ENCODE measurements around the gene KIF6. TPM values are rescaled to one million over a fixed set of nuclear protein-coding genes. Genes with fewer than 3 reads are reported as not detected.

The KIF6 gene
- total RNA-seq, 1 donor from 2014 or later, result 2.9 TPM

DNA sequence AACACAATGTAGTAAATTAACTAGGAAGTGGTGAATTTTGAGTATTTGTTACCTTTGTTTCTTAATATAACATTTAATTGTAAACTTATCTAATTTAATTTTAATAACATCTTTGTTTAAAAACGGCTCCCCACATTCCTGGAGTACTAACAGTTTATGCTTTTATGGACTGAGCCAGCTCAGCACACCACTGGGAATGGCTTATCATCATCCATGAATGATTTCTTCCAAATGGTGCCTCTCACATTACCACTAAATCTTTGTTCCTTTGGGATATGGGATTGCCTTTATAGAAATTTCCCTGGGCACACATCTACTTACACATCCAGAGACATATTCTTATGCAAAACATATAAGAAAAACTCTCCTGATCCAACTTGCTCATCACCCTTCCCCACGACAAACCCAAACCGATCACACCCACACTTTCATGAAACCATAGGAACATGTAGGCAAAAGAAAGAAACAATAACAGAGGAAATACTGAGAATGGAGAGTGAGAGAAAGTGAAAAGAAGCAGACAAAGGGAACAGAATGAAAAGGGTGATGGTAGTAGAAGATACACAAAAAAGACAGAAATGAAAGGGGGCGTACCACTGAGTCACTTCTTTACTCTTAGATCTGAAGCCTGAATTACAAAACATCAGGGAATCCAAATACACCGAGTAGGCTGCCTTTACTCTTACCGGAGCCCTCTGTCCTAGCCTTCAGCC is 344.2 kb downstream of the KIF6 start:
- Mint-ChIP-seq H3K4me1 (ENCODE audit: low read depth) (peaks cover 5% of the 10 kb centered on the region), H3K36me3 (ENCODE audit: insufficient read depth) (no peaks in the 10 kb centered on the region), H3K9me3 (ENCODE audit: low read depth) (peaks cover 5% of the 10 kb centered on the region), H3K27ac (no peak overlapping the region), H3K27me3 (peaks cover 6% of the 10 kb centered on the region), H3K4me3 (ENCODE audit: low read depth) (no peak overlapping the region)
- DNase-seq (ENCODE audit: low spot score, unreplicated experiment), result no peak
- TF ChIP-seq, protein P1, sequence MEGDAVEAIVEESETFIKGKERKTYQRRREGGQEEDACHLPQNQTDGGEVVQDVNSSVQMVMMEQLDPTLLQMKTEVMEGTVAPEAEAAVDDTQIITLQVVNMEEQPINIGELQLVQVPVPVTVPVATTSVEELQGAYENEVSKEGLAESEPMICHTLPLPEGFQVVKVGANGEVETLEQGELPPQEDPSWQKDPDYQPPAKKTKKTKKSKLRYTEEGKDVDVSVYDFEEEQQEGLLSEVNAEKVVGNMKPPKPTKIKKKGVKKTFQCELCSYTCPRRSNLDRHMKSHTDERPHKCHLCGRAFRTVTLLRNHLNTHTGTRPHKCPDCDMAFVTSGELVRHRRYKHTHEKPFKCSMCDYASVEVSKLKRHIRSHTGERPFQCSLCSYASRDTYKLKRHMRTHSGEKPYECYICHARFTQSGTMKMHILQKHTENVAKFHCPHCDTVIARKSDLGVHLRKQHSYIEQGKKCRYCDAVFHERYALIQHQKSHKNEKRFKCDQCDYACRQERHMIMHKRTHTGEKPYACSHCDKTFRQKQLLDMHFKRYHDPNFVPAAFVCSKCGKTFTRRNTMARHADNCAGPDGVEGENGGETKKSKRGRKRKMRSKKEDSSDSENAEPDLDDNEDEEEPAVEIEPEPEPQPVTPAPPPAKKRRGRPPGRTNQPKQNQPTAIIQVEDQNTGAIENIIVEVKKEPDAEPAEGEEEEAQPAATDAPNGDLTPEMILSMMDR (IDR thresholded peaks at IDR 0.05; ENCODE audit: unreplicated experiment), result no peak

GRCh38 chr6:39378960-39379425 is 346.2 kb downstream of the KIF6 start:
- no peak overlapping the region for H3K4me3 Mint-ChIP-seq (ENCODE audit: low read depth)

GRCh38 chr6:39378175-39378959 is 346.8 kb downstream of the KIF6 start:
- no peak overlapping the region for H3K4me3 Mint-ChIP-seq (ENCODE audit: low read depth)
- H3K27ac Mint-ChIP-seq, result no peak overlapping the region

More at GRCh38 chr6:39378960-39379425, 346.2 kb downstream of the KIF6 start:
- Mint-ChIP-seq H3K36me3 (ENCODE audit: insufficient read depth) (no peaks in the 10 kb centered on the region), H3K4me1 (ENCODE audit: low read depth) (peaks cover 5% of the 10 kb centered on the region), H3K27ac (no peak overlapping the region), H3K27me3 (peaks cover 9% of the 10 kb centered on the region), H3K9me3 (ENCODE audit: low read depth) (peaks cover 5% of the 10 kb centered on the region)
- DNase-seq (ENCODE audit: low spot score, unreplicated experiment), result no peak
- TF ChIP-seq, protein P1 (IDR thresholded peaks at IDR 0.05; ENCODE audit: unreplicated experiment), result no peak

DNA sequence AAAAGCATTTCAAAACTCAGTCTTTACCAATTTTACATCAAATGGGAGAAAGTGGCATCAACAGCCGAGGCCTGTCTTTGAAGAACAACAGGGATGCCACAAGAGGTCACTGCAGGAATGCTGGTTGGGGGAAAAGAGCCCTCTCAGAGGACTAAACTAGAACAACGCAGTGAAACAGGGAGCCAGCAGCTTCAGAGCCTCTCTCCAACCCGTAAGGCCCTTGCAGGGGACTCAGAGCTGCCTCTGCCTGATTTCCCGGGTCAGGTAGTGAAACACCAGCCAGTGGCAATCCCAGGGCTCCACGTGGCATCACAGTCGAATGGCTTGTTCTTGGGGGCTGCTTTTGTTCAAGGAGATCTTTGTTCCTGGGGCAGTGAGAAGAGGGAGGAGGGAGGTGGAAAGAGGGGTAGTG is 347.7 kb downstream of the KIF6 start:
- Mint-ChIP-seq H3K27me3 (peaks cover 9% of the 10 kb centered on the region), H3K4me3 (ENCODE audit: low read depth) (no peak overlapping the region), H3K27ac (no peak overlapping the region), H3K9me3 (ENCODE audit: low read depth) (no peaks in the 10 kb centered on the region), H3K36me3 (ENCODE audit: insufficient read depth) (no peaks in the 10 kb centered on the region), H3K4me1 (ENCODE audit: low read depth) (peaks cover 5% of the 10 kb centered on the region)
- TF ChIP-seq, protein P1 (IDR thresholded peaks at IDR 0.05; ENCODE audit: unreplicated experiment), result peak; percentile 77
- DNase-seq (ENCODE audit: low spot score, unreplicated experiment), result peak; percentile 34

More at GRCh38 chr6:39378175-39378959, 346.8 kb downstream of the KIF6 start:
- H3K4me1 Mint-ChIP-seq (ENCODE audit: low read depth), result peaks cover 5% of the 10 kb centered on the region
- TF ChIP-seq, protein P1 (IDR thresholded peaks at IDR 0.05; ENCODE audit: unreplicated experiment), result no peak
- no peak for DNase-seq (ENCODE audit: low spot score, unreplicated experiment)
- H3K9me3 Mint-ChIP-seq (ENCODE audit: low read depth), result peaks cover 5% of the 10 kb centered on the region
- H3K27me3 Mint-ChIP-seq, result peaks cover 9% of the 10 kb centered on the region
- H3K36me3 Mint-ChIP-seq (ENCODE audit: insufficient read depth), result no peaks in the 10 kb centered on the region

- Mint-ChIP-seq H3K4me3 (ENCODE audit: low read depth) (no peak overlapping the region), H3K4me1 (ENCODE audit: low read depth) (peaks cover 5% of the 10 kb centered on the region), H3K27me3 (peaks cover 6% of the 10 kb centered on the region), H3K27ac (no peak overlapping the region), H3K9me3 (ENCODE audit: low read depth) (no peaks in the 10 kb centered on the region), H3K36me3 (ENCODE audit: insufficient read depth) (no peaks in the 10 kb centered on the region)
- DNase-seq (ENCODE audit: low spot score, unreplicated experiment), result no peak
- TF ChIP-seq, protein P1 (IDR thresholded peaks at IDR 0.05; ENCODE audit: unreplicated experiment), result no peak
These were observed 349.8 kb downstream of the KIF6 start for GRCh38 chr6:39375405-39375804.

Measured in progenitor cell of endocrine pancreas (in vitro differentiated cells).